ENCODE measurements around the gene DYNLL2. TPM values are rescaled to one million over a fixed set of nuclear protein-coding genes. Genes with fewer than 3 reads are reported as not detected.

The DYNLL2 gene
- total RNA-seq, 2 donors from 2014 or later, result 20.6 to 28.5 TPM

GRCh38 chr17:58052407-58052806 lies 30.8 kb upstream of the DYNLL2 start:
- Histone ChIP-seq H3K27me3 (replicated peaks; ENCODE audit: insufficient read depth) (no peaks in the 10 kb centered on the region), H3K9me3 (no peaks in the 10 kb centered on the region), H3K36me3 (no peaks in the 10 kb centered on the region), H3K4me3 (no peak overlapping the region), H3K27ac (no peak overlapping the region), H3K4me1 (ENCODE audit: control insufficient read depth in 1 of 2, low read depth in 2 of 2) (no peaks in the 10 kb centered on the region)
- ATAC-seq (ENCODE audit: insufficient number of reproducible peaks, low FRiP score, low read depth) (no peak), DNase-seq (ENCODE audit: low spot score) (no peak)
- TF ChIP-seq CTCF (IDR thresholded peaks at IDR 0.05), result no peak

GRCh38 chr17:58052945-58053715 lies 30.1 kb upstream of the DYNLL2 start:
- Histone ChIP-seq H3K36me3 (no peaks in the 10 kb centered on the region), H3K4me1 (ENCODE audit: control insufficient read depth in 1 of 2, low read depth in 2 of 2) (no peaks in the 10 kb centered on the region), H3K9me3 (no peaks in the 10 kb centered on the region), H3K4me3 (no peak overlapping the region), H3K27ac (no peak overlapping the region), H3K27me3 (replicated peaks; ENCODE audit: insufficient read depth) (no peaks in the 10 kb centered on the region)
- no peak for DNase-seq (ENCODE audit: low spot score)
- ATAC-seq (ENCODE audit: insufficient number of reproducible peaks, low FRiP score, low read depth), result no peak
- TF ChIP-seq CTCF (IDR thresholded peaks at IDR 0.05), result no peak

- TF ChIP-seq CTCF (IDR thresholded peaks at IDR 0.05), result no peak
- no peaks in the 10 kb centered on the region for H3K27me3 ChIP-seq (replicated peaks; ENCODE audit: insufficient read depth)
- no peak overlapping the region for H3K27ac ChIP-seq
- H3K4me3 ChIP-seq, result no peak overlapping the region
- DNase-seq (ENCODE audit: low spot score), result no peak
- no peak for ATAC-seq (ENCODE audit: insufficient number of reproducible peaks, low FRiP score, low read depth)
- no peaks in the 10 kb centered on the region for H3K4me1 ChIP-seq (ENCODE audit: control insufficient read depth in 1 of 2, low read depth in 2 of 2)
- H3K9me3 ChIP-seq, result no peaks in the 10 kb centered on the region
- H3K36me3 ChIP-seq, result no peaks in the 10 kb centered on the region
Measured at GRCh38 chr17:58054641-58055040, 28.6 kb upstream of the DYNLL2 start.

GRCh38 chr17:58056476-58056875 lies 26.7 kb upstream of the DYNLL2 start:
- no peaks in the 10 kb centered on the region for H3K36me3 ChIP-seq
- no peaks in the 10 kb centered on the region for H3K4me1 ChIP-seq (ENCODE audit: control insufficient read depth in 1 of 2, low read depth in 2 of 2)
- no peak for DNase-seq (ENCODE audit: low spot score)

GRCh38 chr17:58059141-58059540 lies 24.1 kb upstream of the DYNLL2 start:
- Histone ChIP-seq H3K4me1 (ENCODE audit: control insufficient read depth in 1 of 2, low read depth in 2 of 2) (no peaks in the 10 kb centered on the region), H3K4me3 (no peak overlapping the region), H3K27ac (no peak overlapping the region), H3K36me3 (no peaks in the 10 kb centered on the region), H3K9me3 (no peaks in the 10 kb centered on the region), H3K27me3 (replicated peaks; ENCODE audit: insufficient read depth) (no peaks in the 10 kb centered on the region)
- TF ChIP-seq CTCF (IDR thresholded peaks at IDR 0.05), result no peak
- ATAC-seq (ENCODE audit: insufficient number of reproducible peaks, low FRiP score, low read depth), result no peak
- DNase-seq (ENCODE audit: low spot score), result no peak

More at GRCh38 chr17:58056476-58056875, 26.7 kb upstream of the DYNLL2 start:
- TF ChIP-seq CTCF (IDR thresholded peaks at IDR 0.05), result no peak
- ATAC-seq (ENCODE audit: insufficient number of reproducible peaks, low FRiP score, low read depth), result no peak
- no peak overlapping the region for H3K4me3 ChIP-seq
- H3K9me3 ChIP-seq, result no peaks in the 10 kb centered on the region
- no peak overlapping the region for H3K27ac ChIP-seq
- no peaks in the 10 kb centered on the region for H3K27me3 ChIP-seq (replicated peaks; ENCODE audit: insufficient read depth)

Data from thoracic aorta (tissue), 2 donors.